HG03175 (cell line): ENCODE data around the gene MCRS1.
"Not testable (repeated sequence)": the region's sequence is repeated elsewhere in the genome, so short reads cannot be mapped to it uniquely, and the experiment has no call there.

Source experiments
- ATAC-seq: cut with Tn5 transposase; IDR thresholded peaks from one replicate; pipeline ENCODE4 v1.9.1; 2021; ENCODE audit warnings: mild to moderate bottlenecking, moderate library complexity; ENCODE audit not compliant: unreplicated experiment

The MCRS1 gene, protein sequence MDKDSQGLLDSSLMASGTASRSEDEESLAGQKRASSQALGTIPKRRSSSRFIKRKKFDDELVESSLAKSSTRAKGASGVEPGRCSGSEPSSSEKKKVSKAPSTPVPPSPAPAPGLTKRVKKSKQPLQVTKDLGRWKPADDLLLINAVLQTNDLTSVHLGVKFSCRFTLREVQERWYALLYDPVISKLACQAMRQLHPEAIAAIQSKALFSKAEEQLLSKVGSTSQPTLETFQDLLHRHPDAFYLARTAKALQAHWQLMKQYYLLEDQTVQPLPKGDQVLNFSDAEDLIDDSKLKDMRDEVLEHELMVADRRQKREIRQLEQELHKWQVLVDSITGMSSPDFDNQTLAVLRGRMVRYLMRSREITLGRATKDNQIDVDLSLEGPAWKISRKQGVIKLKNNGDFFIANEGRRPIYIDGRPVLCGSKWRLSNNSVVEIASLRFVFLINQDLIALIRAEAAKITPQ

DNA sequence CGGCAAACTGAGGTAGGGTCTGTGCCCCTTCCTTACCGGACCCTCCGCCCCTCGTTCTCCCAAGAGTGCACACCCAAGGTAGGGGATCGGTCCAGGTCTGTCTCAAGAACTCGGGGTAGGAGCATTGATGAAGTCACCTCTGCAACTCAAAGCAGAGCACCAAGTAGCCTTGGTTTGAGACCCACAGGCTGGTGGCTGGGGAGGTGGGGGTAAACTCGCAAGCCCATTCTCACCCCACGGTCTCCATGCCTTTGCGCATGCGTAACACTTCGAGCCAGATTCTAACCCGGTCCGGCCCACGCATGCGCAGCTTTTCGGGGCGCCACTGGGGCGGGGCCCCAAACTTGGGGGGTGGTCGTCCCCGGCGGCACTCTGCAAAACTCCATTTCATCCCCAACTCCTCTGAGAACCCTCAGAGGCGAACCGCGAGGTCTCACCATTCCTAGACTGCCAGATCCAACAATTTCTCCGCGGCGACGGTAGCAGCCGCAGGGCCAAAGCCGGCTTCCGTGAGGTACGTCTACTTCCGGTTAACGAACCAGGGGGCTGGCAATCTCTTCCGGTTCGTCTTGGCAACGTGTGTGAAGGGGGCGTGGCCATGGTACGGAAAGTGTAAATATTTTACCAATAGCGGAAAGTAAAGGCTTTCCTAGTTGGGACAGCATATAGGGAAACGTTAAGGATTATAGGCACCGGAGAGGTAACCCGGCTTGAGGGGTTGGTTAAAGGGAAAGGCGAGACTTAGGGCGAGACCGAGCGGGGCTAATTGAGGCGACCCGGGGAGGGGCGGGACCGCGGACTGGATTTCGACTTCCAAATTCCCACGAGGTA, at the start of gene MCRS1:
Gene MCRS1, minus strand, starts transcription at position 532 of the 831 bp plus-strand sequence. CDS start 1,411 bp downstream, outside the sequence.
- ATAC-seq, result peak; percentile 87

DNA sequence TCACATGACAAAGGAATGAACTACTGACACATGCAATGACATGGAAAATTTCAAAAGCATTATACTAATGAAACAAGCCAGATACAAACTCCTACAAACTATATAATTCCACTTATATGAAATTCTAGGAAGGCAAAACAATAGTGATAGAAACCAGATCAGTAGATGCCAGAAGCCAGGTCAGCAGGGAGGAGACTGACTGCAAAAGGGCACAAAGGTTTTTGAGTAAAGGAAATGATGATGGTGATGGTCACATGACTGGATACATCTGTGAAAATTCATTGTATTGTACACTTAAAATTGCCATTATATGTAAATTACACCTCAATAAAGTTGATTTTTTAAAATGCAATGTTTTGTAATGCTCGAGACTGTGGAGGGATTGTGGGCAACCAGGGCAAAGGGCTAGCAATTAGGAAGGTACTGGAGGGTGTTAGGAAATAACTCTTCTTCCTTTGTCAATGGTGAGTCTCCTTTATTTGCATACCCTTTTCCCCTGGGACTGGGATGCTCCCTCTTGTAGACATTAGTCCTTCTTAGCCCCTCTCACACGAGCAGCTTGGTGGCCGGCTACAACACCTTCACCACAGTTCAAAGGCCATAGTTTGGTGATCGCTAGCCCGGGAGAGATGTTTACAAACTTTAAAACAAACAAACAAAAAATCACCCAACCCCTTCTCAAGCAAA, 48.7 kb upstream of the MCRS1 start:
- ATAC-seq, result no peak

DNA sequence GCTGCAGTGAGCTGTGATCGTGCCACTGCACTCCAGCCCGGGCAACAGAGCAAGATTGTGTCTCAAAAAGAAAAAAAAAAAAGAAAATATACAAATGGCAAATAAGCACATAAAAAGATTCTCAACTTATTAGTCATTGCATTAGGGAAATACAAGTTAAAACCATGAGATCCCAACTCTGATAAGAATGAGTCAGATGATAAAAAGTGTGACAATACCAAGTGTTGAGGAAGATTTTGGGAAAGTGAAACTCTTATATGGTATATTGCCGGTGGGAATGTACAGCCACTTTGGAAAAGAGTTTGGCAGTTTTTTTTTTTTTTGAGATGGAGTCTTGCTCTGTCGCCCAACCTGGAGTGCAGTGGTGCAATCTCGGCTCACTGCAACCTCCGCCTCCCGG, 47.8 kb upstream of the MCRS1 start:
- no peak for ATAC-seq

DNA sequence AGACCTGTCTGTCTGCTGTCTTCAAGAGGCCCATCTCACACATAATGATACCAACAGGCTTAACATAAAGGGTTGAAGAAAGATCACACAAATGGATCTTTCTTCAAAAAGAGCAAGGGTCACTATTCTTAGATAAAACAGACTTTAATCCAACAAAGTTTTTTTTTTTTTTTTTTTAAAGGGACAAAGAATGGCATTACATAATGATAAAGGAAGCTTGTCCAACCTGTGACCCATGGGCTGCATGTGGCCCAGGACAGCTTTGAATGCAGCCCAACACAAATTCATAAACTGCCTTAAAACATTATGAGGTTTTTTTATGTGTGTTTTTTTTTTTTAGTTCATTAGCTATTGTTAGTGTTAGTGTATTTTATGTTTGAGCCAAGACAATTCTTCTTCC, 44.3 kb upstream of the MCRS1 start:
- no peak for ATAC-seq

DNA sequence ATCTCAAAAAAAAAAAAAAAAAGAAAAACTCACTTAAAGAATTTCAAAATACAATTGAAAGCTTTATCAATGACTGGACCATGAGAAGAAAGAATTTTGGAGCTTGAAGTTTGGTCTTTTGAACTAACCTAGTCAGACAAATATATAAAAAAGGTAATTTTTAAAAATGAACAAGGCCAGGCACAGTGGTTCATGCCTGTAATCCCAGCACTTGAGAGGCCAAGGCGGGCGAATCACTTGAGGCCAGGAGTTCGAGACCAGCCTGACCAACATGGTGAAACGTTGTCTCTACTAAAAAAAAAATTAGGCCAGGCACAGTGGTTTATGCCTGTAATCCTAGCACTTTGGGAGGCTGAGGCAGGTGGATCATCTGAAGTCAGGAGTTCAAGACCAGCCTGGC, 42.8 kb upstream of the MCRS1 start:
- not testable (repeated sequence) for ATAC-seq

DNA sequence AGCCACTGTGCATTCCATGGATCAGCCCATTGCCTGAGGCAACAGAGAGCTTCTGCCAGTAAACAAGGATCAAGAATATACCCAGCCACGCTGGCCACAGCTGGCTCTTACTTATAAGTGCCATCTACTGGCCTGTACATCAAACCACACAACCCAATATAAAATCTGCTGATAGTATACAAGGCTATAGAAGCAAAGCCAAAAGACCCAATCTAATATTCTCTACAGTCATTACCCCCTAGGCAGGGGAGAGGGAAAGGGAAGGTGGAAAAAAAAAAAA, 41.9 kb upstream of the MCRS1 start:
- ATAC-seq, result no peak

DNA sequence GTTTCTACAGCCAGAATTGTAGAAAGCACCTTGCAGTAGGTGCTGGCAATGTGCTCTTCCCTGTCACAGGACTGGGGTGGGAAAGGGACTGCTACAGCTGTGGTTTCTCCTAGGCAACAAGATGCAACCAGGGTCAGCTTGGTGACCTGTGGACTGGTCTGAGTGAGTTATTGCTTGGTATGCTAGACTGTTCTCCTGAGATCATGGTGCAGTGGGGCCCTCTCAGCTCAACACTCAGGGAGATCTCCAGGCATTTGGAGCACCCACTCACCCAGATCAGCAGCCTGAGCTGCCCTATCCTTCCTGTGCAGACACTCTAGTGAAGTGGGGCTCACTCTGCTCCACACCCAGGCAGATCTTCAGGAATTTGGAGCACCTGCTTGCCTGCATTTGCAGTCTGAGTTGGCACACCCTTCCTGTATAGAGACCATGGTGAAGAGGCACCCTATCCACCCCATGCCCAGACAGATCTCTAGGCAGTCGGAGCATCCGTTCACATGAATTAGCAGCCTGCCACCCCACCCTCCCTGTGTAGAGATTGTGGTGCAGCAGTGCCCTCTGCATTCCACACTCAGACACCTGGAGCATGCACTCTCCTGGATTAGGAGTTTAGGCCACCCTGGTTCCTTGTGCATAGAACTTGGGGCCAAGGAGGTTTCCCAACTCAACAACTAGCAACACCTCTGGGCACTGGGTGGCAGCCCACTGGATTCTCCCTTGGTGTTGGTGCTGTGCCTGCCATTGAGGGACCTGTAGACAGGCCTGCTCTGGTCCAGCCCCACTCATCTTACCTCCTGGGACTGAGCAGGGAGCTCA, 41.3 kb upstream of the MCRS1 start:
- ATAC-seq, result no peak

DNA sequence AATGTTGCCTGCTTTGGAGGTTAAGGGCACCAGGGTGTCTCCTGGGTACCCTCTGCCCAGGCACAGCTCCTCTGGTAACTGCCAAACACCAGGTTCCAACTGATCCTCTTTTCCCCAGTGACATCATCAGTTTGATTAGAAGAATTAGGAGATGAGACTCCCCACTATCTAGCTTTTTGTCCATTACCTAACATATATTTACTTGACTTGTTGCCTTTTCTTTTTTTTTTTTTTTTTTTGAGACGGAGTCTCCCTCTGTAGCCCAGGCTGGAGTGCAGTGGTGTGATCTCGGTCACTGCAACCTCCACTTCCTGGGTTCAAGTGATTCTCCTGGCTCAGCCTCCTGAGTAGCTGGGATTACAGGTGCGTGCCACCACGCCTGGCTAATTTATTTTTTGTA, 37.6 kb upstream of the MCRS1 start, which contains the start of gene FAM186B:
Gene FAM186B, minus strand, starts transcription at position 101 of the 400 bp plus-strand sequence. CDS start 162 bp downstream, outside the sequence.
- ATAC-seq, result not testable (repeated sequence)

DNA sequence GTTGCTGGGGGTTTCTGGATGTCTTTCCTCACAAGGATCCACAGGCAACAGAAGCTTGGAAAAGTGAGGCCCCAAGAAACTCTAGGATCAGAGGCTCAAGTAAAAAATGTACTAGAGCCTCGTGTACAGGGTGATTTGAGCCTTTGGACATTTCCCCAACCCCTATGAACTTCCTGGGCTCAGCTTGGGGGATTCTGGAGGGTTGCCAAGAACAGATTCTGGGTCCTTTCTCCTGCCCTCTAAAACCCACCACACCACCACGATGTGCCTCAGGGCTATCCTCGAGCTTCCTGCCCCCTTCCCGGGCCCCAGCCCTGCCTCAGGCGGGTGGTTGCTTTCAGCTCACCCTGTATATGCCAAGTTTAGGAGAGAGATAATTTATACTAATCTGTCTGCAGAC, 36.9 kb upstream of the MCRS1 start:
- no peak for ATAC-seq

DNA sequence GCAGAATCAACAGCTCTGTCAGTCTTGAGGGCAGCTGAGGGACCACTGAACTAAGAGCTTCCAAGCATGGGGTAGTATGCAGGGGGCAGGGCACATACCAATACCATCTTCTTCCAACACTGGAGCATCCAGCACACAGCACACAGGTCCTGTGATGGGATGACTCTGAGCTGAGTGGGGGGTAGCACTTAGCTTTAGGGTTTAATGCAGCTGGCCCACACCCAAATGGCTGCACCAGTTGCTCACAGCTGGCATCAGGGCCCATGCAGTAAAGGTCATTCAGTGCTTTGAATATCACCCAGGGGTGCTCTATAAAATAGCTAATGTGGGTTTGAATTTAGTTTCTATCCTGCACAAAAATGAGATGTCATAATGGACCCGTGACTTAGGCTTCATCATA, 35.8 kb upstream of the MCRS1 start:
- ATAC-seq, result no peak

DNA sequence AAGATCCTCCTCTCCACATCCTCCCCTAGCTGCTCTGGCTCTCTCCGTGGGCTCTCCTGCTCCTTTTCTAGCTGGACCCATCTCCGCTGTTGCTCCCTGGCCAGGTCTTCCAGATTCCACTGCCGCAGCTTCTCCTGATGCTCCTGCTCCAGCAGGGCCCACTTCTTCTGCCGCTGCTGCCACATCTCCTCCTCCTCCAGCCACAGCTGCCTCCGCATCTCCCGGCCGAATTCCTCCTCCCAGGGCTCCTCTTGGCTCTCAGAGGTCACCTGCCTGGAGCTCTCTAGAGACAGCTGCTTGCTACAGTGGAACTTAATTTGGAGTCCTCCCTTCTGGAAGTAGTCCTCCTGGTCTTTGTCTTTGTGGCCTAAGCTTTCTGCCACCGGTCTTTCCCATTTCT, 32.0 kb upstream of the MCRS1 start:
- no peak for ATAC-seq

DNA sequence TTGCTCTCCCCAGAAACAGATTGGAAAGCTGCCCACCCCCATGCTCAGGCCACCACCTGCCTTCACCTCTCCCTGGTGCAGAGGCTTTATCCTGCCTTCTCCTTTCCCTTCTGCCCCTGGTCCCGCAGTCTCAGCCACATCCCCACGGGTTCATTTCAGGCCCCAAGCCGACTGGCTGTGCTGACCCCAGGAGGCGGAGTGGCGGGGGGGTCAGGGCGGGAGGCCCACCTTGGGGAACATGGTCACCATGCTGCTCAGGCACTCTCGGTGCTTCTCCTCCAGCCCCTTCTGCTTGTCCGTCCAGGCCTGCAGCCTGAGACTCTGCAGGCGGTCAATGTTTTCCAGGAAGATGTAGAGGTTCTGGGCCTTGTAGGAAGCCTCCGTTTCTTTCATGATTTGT, 30.6 kb upstream of the MCRS1 start:
- ATAC-seq, result no peak

DNA sequence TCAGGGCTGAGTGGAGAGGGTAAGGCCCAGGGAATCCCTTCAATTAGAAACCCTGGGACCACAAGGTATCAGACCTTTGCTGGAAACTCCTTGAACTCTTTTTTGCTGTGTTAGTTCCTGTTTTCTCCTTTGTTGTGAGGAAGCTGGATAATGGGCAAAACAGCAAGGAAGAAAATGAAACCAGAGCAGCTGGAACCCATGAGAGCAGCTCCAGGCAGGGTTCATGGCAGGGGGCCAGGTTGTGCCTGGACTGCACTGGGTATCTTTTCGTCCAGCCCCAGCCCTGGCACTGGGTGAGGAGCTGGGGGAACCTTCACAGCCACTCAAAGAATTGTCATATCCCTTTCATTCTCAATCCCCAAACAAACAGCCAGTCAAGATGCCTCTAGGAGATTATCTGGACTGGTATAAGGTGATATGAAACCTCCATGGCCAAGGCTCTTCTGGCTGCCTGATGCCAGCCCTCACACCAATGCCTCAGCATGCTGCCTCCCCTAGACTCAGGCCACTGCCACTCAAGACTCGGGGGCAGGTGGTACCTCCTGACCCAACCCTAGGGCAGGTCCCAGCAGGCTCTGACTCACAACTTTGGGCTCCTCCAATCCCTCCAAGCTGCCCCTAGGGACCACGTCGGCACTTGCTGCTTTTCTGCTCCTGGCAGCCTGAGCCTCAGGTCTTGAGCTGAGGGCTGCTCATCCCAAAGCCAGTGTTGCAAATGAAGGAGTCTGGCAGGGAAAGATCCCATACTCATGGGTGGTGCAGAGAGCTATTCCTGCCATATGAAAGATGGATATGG, 21.0 kb upstream of the MCRS1 start:
- no peak for ATAC-seq

DNA sequence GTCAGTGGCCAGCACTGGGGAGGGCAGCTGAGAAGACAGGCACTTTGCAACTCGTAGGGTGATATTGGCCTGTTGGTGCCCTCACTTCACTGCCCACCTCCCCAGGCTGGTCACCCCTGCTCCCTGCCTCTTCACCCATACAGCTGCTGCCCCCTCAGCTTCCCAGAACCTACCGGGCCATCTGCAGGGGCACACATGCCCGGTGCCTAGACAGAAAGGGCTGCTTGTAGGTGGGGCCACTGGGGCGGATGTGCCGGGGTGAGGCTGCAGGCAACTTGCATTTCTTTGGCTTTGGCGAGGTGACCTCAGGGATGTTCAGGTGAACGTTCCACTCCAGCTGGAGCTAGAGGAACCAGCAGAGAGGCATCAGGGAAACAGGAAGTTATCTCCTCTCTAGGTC, 20.3 kb upstream of the MCRS1 start:
- ATAC-seq, result no peak

DNA sequence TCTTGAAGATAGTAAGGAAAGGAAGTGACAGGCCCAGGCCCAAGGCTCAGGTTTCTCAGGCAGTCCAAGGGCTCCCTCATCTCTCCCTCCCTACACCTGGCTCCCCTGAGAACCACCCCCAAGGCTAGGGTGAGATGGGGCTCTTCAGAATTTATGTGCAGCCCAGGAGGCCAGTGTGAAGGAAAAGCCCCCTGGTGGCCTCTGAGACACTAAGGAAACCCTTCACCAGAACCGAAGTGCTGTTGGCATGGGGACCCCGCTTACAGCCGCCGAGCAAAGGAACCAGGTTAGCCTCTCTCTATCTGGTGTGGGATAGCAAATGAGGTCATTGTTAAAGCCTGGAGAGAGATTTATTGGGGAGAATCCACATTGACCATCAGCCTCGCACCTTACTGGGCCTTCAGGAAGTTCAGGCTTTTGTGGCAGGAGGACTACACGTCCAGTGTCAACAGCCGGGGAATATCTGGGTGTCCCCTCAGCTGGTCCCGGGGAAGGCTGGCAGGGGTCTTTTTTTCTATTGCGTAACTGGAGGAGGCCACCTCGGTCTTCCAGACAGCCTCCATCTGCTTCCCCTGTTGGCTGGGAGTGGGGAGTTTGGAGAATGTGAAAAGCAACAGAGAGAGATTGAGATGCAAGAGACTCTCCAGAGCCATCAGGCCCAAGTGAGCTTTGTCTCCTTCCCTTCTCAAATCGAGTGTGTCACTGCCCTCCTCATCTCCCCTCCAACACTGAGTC, 19.4 kb upstream of the MCRS1 start:
- no peak for ATAC-seq

DNA sequence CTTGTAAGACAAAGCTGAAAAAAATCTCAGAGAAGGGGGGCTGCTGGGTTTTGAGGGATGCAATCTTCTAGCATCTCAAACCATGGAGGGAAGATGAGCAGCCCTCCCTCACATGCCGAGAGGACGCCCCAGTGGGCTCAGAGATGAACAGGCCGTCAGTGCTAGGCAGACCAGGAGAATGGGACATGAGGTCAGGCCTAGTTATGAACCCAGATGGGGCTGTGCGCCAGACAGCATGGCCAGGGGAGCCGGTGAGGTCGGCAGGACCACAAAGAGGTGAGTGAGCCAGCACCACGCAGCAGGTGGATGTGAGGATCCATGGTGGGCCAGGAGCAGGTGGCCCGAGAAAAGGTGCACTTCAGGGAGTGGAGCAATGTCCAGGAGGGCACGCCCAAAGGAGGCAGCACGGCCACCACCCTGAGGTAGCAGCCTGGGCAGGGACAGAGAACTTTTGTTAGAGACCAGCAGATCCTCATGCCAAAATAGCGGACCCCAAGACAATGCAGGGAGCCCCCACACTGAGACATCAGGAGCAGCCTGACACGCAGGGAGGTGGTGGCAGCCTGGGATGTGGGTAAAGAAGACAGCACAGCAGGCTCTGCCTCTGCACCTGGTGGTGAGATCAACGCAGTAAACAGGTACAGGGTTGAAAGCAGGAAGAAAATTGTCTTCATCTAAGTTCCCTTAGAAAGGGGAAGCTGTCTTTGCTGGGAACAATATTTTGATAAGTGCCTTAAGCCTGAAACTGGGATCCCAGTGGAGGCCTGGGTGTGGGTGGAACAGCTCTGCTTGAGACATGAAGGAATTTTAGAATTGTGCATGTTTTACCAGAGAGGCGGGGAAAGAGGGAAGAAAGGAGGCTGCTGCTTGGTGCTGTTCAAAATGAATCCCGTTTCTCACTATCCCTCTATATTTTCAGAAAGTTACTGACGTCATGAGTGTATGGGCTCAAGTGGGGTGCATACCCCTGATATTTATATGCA, 17.8 kb upstream of the MCRS1 start:
- no peak for ATAC-seq

DNA sequence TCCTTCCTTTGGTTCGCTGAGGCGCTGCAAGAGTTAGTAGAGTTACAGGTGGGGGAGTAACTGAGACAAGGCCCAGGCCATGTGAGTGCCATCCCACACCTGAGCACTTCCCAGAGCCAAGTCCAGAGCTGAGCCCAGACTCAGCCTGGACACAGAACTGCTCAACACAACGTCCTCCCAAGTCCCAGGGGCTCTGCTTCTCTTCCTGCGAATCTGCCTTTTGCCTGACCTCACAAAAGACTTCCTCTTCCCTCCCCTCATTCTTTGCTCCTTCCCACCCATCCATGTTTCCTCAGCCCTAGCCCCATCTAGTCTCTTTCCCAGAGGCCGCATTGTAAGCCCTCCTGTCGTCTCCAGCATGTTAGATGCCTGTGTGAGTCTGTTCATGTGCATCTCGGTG, 16.6 kb upstream of the MCRS1 start:
- no peak for ATAC-seq
